ENCODE measurements around the gene BHLHA9. TPM values are rescaled to one million over a fixed set of nuclear protein-coding genes. Genes with fewer than 3 reads are reported as not detected.

Gene BHLHA9
- total and polyA plus RNA-seq, 2 of the 8 experiments (the other 6 are each of a cell fraction or from before 2014, with no cell fraction given), result 0.29 to 0.34 TPM

DNA sequence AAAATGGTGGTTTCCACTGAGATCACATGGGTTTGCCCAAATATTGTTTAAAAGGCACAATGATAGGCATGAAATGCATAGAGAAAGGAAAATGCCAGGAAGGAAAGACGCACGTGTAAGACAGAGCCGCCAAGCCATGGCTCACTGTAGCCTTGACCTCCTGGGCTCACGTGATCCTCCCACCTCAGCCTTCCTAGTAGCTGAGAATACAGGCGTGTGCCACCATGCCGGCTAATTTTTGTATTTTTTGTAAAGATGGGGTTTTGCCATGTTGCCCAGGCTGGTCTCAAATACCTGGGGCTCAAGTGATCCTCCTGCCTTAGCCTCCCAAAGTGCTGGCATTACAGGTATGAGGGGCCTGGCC is 4.0 kb downstream of the BHLHA9 start:
- H4K8ac ChIP-seq (ENCODE audit: extremely low read depth, insufficient read depth, low read length), result no peak overlapping the region
- no peak overlapping the region for H2BK120ac ChIP-seq (replicated peaks; ENCODE audit: low read depth, low read length)
- no peak for TF ChIP-seq SP1 (IDR thresholded peaks at IDR 0.05; ENCODE audit: low read depth, low read length)
- no peak for TF ChIP-seq HDAC2 (IDR thresholded peaks at IDR 0.05; ENCODE audit: borderline replicate concordance in 1 of 2, low read depth in 2 of 2, low read length in 2 of 2)
- no peak for TF ChIP-seq BACH1 (IDR thresholded peaks at IDR 0.05; ENCODE audit: low read length)
- no peak for TF ChIP-seq KDM1A (IDR thresholded peaks at IDR 0.05; ENCODE audit: borderline replicate concordance, low read length)
- TF ChIP-seq SIX5 (IDR thresholded peaks at IDR 0.05; ENCODE audit: low read depth, low read length), result no peak
- TF ChIP-seq SP4 (IDR thresholded peaks at IDR 0.05; ENCODE audit: low read length), result no peak
- no peak for TF ChIP-seq JUND (IDR thresholded peaks at IDR 0.05; ENCODE audit: low read length)
- H4K91ac ChIP-seq (replicated peaks; ENCODE audit: insufficient read length, low read length), result no peak overlapping the region
- H3K18ac ChIP-seq (ENCODE audit: extremely low read depth, low read length), result no peak overlapping the region
- H3K56ac ChIP-seq (replicated peaks; ENCODE audit: insufficient read length, low read depth, low read length), result no peak overlapping the region
- H2BK12ac ChIP-seq (ENCODE audit: low read depth, low read length), result no peak overlapping the region
- H2BK15ac ChIP-seq (ENCODE audit: low read length), result no peak overlapping the region
- FAIRE-seq (no peak), DNase-seq (ENCODE audit: low read depth in 1 of 2, low spot score in 2 of 2) (no peak)
- H3K14ac ChIP-seq (ENCODE audit: insufficient read length), result no peak overlapping the region
- H2AFZ ChIP-seq (ENCODE audit: low read length), result no peak overlapping the region
- H3K4me1 ChIP-seq (replicated peaks in 1 of 4; ENCODE audit: control insufficient read depth in 3 of 4, insufficient read depth in 4 of 4, low read length in 3 of 4), result peaks cover 0 to 9% (median 4%) of the 10 kb centered on the region in 4 experiments; a peak in 3 of 7 replicates
- no peak overlapping the region for H3K4me2 ChIP-seq (ENCODE audit: insufficient read depth in 1 of 2, low read depth in 2 of 2, low read length in 2 of 2)
- CTCF ChIA-PET (ENCODE audit: partially characterized antibody), result interaction anchor here (0.5 to 3.1 kb wide), 4 partner anchors 41 to 131 kb away, joined by 3 to 20 read pairs (median 5); no protein-coding TSS in a partner anchor
- WGBS, 2 experiments (ENCODE audit: extremely low coverage in 1 of 2, insufficient coverage in 1 of 2, insufficient read length in 1 of 2, insufficient replicate concordance in 2 of 2, low coverage in 1 of 2, low lambda C conversion rate in 2 of 2, missing lambda C conversion rate in 1 of 2), result 88% methylated on average over 6 of the region's 6 CpGs; no CpG with 5 or more reads in 1 of the 2 experiments
- POLR2A ChIA-PET (ENCODE audit: partially characterized antibody), result no interaction called here
- H3K27ac ChIP-seq (ENCODE audit: low read depth, low read length), result no peak overlapping the region
- H3K36me3 ChIP-seq (ENCODE audit: control insufficient read depth in 2 of 4, insufficient read depth in 4 of 4, low read length in 3 of 4), result no peaks in the 10 kb centered on the region
- no peaks in the 10 kb centered on the region for H3K9me3 ChIP-seq (ENCODE audit: insufficient read depth in 2 of 2, low read depth in 1 of 2, low read length in 1 of 2)
- no peaks in the 10 kb centered on the region for H3K79me2 ChIP-seq (ENCODE audit: control insufficient read depth in 1 of 2, insufficient read depth in 2 of 2, low read length in 2 of 2)
- peaks cover 0 to 3% of the 10 kb centered on the region in 2 experiments for H4K20me1 ChIP-seq (replicated peaks in 1 of 2; ENCODE audit: control insufficient read depth in 1 of 2, insufficient read depth in 2 of 2, low read length in 2 of 2)
- no peak overlapping the region for H2AK5ac ChIP-seq (ENCODE audit: low read depth, low read length)
- peaks cover 8% of the 10 kb centered on the region; the same call in 1 of the 2 replicates for H3K23me2 ChIP-seq (ENCODE audit: low read depth, low read length)
- no peak overlapping the region for H3K4ac ChIP-seq (replicated peaks; ENCODE audit: insufficient read length, low read depth, low read length)
- H2BK20ac ChIP-seq (ENCODE audit: low read length), result no peak overlapping the region
- H2BK5ac ChIP-seq (ENCODE audit: low read depth, low read length), result no peak overlapping the region
- H3K4me3 ChIP-seq (ENCODE audit: extremely low read depth in 1 of 4, insufficient read depth in 2 of 4, low read depth in 3 of 4, low read length in 4 of 4), result no peak overlapping the region
- no peak overlapping the region for H3K23ac ChIP-seq (ENCODE audit: insufficient read length)
- peaks cover 3 to 30% (median 16%) of the 10 kb centered on the region in 4 experiments; a peak in 6 of 7 replicates for H3K27me3 ChIP-seq (replicated peaks in 1 of 4; ENCODE audit: control insufficient read depth in 3 of 4, extremely low read depth in 1 of 4, insufficient read depth in 3 of 4, low read length in 3 of 4)
- no peak overlapping the region for H4K5ac ChIP-seq (ENCODE audit: insufficient read length, low read depth, low read length)
- no peak overlapping the region for H3K9ac ChIP-seq (replicated peaks in 1 of 4; ENCODE audit: extremely low read depth in 1 of 4, low read depth in 3 of 4, low read length in 3 of 4)
- H3K79me1 ChIP-seq (ENCODE audit: low read depth, low read length), result no peaks in the 10 kb centered on the region
